Measurements from ENCODE around the gene RHBDL2. TPM values are rescaled to one million over a fixed set of nuclear protein-coding genes. Genes with fewer than 3 reads are reported as not detected.

Gene RHBDL2
- total RNA-seq, 2 experiments from 2014 or later = not detected

DNA sequence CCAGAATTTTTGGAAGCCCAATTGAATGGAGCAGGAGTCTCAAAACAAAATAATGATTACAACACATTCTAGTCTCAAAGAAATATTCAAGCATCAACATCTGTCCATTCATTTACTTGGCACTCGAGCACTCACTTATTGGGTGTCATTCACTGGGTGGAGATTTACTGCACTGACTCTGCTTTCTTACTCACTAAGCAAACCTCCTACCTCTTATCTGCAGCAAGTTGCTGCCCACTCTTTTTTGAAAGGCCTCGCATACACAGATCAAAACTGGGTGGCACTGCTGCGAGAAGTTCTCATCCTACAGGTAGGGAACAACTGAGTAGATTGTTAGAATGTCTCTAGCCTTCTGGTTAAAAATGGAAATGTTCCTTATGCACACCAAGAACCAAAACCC is 18.0 kb downstream of the RHBDL2 start:
- Histone ChIP-seq H3K36me3 (ENCODE audit: insufficient read depth, low read length) (no peaks in the 10 kb centered on the region), H3K4me1 (ENCODE audit: insufficient read depth, low read length) (no peaks in the 10 kb centered on the region), H3K9me3 (ENCODE audit: control insufficient read depth in 1 of 2, insufficient read depth in 1 of 2, low read length in 2 of 2) (no peaks in the 10 kb centered on the region), H3K4me3 (ENCODE audit: low read length) (no peak overlapping the region), H3K27me3 (ENCODE audit: control insufficient read depth in 1 of 2, insufficient read depth in 2 of 2, low read length in 2 of 2) (no peaks in the 10 kb centered on the region), H3K27ac (ENCODE audit: low read depth in 1 of 2, low read length in 2 of 2) (no peak overlapping the region)
- ATAC-seq (ENCODE audit: poor library complexity) = no peak
- TF ChIP-seq, protein P1, sequence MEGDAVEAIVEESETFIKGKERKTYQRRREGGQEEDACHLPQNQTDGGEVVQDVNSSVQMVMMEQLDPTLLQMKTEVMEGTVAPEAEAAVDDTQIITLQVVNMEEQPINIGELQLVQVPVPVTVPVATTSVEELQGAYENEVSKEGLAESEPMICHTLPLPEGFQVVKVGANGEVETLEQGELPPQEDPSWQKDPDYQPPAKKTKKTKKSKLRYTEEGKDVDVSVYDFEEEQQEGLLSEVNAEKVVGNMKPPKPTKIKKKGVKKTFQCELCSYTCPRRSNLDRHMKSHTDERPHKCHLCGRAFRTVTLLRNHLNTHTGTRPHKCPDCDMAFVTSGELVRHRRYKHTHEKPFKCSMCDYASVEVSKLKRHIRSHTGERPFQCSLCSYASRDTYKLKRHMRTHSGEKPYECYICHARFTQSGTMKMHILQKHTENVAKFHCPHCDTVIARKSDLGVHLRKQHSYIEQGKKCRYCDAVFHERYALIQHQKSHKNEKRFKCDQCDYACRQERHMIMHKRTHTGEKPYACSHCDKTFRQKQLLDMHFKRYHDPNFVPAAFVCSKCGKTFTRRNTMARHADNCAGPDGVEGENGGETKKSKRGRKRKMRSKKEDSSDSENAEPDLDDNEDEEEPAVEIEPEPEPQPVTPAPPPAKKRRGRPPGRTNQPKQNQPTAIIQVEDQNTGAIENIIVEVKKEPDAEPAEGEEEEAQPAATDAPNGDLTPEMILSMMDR (IDR thresholded peaks at IDR 0.05) = no peak
- intact Hi-C loops (cut with DNase I, micrococcal nuclease) = no loop called here
- DNase-seq = no peak
- H3K4me1 Mint-ChIP-seq (ENCODE audit: low read depth) = no peaks in the 10 kb centered on the region
- CTCF ChIA-PET = no interaction called here
- H3K4me3 Mint-ChIP-seq = no peak overlapping the region
- POLR2A ChIA-PET = no interaction called here
- no peaks in the 10 kb centered on the region for H3K9me3 Mint-ChIP-seq
- H3K36me3 Mint-ChIP-seq (ENCODE audit: low read depth) = no peaks in the 10 kb centered on the region
- no peak overlapping the region for H3K27ac Mint-ChIP-seq
- no peaks in the 10 kb centered on the region for H3K27me3 Mint-ChIP-seq

DNA sequence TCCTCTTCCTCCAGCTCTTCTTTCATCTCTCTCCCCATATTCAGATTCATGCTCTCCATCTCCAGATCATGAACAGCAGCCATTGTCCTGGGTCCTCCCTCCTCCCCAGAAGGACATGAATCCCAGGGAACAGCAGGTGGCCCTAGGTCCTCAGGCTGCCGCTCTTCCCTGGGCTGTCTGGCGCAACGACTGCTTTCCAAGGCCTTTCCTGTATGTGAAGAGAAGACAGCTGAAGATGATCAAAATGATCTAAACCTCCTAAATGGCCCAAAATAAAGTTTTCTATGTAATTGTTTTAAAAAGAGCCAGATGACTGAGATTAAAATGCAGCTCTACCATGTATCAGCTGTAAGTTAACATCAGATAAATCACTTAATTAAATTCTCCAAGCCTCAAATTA is 22.5 kb downstream of the RHBDL2 start:
- Histone ChIP-seq H3K36me3 (ENCODE audit: insufficient read depth, low read length) (no peaks in the 10 kb centered on the region), H3K9me3 (ENCODE audit: control insufficient read depth in 1 of 2, insufficient read depth in 1 of 2, low read length in 2 of 2) (no peaks in the 10 kb centered on the region), H3K27ac (ENCODE audit: low read depth in 1 of 2, low read length in 2 of 2) (no peak overlapping the region), H3K27me3 (ENCODE audit: control insufficient read depth in 1 of 2, insufficient read depth in 2 of 2, low read length in 2 of 2) (no peaks in the 10 kb centered on the region), H3K4me1 (ENCODE audit: insufficient read depth, low read length) (no peaks in the 10 kb centered on the region), H3K4me3 (ENCODE audit: low read length) (no peak overlapping the region)
- Mint-ChIP-seq H3K27me3 (no peaks in the 10 kb centered on the region), H3K36me3 (ENCODE audit: low read depth) (no peaks in the 10 kb centered on the region), H3K27ac (no peak overlapping the region), H3K9me3 (no peaks in the 10 kb centered on the region), H3K4me1 (ENCODE audit: low read depth) (no peaks in the 10 kb centered on the region), H3K4me3 (no peak overlapping the region)
- CTCF ChIA-PET = no interaction called here
- ATAC-seq (ENCODE audit: poor library complexity) = no peak
- TF ChIP-seq, protein P1 (IDR thresholded peaks at IDR 0.05) = no peak
- POLR2A ChIA-PET = no interaction called here
- intact Hi-C loops (cut with DNase I, micrococcal nuclease) = no loop called here
- no peak for DNase-seq

DNA sequence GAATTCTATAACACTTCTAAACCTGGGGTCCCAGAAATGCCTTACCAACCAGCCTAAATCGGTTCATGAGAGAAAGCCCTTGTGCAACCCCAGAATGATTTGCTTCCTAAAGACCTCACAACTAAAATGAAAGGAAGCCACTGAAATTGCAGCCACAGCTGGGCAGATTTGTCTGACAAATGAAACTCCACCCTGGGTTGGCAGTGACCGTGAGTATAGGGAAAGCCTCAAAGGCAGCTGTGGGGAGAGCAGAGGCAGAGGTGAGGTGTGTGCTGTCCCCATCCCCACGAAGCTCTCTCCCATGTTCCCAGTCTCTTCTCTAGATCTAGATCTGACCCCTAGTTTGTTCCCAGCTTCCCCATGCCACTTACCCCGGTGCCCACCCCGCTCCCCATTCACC is 23.1 kb downstream of the RHBDL2 start:
- no peak for DNase-seq
- H3K27ac Mint-ChIP-seq = no peak overlapping the region

More for the DNA sequence above, 23.1 kb downstream of the RHBDL2 start:
- Mint-ChIP-seq H3K36me3 (ENCODE audit: low read depth) (no peaks in the 10 kb centered on the region), H3K4me1 (ENCODE audit: low read depth) (no peaks in the 10 kb centered on the region), H3K9me3 (no peaks in the 10 kb centered on the region), H3K4me3 (no peak overlapping the region), H3K27me3 (no peaks in the 10 kb centered on the region)
- H3K4me1 ChIP-seq (ENCODE audit: insufficient read depth, low read length) = no peaks in the 10 kb centered on the region
- no peak for ATAC-seq (ENCODE audit: poor library complexity)
- no peaks in the 10 kb centered on the region for H3K36me3 ChIP-seq (ENCODE audit: insufficient read depth, low read length)
- H3K27me3 ChIP-seq (ENCODE audit: control insufficient read depth in 1 of 2, insufficient read depth in 2 of 2, low read length in 2 of 2) = no peaks in the 10 kb centered on the region
- H3K4me3 ChIP-seq (ENCODE audit: low read length) = no peak overlapping the region
- H3K9me3 ChIP-seq (ENCODE audit: control insufficient read depth in 1 of 2, insufficient read depth in 1 of 2, low read length in 2 of 2) = no peaks in the 10 kb centered on the region
- POLR2A ChIA-PET = no interaction called here
- intact Hi-C loops (cut with DNase I, micrococcal nuclease) = no loop called here
- CTCF ChIA-PET = no interaction called here
- no peak overlapping the region for H3K27ac ChIP-seq (ENCODE audit: low read depth in 1 of 2, low read length in 2 of 2)
- TF ChIP-seq, protein P1 (IDR thresholded peaks at IDR 0.05) = no peak

Measured in CD4-positive, alpha-beta T cell (primary cell).